HG03520 (cell line): ENCODE results near the gene RFPL4A.

Experiments used
- ATAC-seq: cut with Tn5 transposase; IDR thresholded peaks from one replicate; pipeline ENCODE4 v1.9.1; 2021; ENCODE audit warnings: mild to moderate bottlenecking, moderate library complexity; ENCODE audit not compliant: unreplicated experiment

Gene RFPL4A

GRCh38 chr19:55801416-55801815, 42.5 kb downstream of the RFPL4A start:
- no peak for ATAC-seq

DNA sequence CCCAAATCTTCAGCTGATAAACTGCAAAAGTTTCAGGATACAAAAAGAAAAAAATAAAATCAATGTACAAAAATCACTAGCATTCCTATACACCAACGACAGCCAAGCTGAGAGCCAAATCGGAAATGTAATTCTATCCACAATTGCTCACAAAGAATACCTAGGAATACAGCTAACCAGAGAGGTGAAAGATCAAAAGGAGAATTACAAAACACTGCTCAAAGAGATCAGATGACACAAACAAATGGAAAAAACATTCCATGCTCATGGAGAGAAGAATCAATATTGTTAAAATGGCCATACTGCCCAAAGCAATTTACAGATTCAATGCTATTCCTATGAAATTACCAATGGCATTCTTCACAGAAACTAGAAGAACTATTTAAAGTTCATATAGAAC, 43.4 kb downstream of the RFPL4A start:
- ATAC-seq, result no peak

DNA sequence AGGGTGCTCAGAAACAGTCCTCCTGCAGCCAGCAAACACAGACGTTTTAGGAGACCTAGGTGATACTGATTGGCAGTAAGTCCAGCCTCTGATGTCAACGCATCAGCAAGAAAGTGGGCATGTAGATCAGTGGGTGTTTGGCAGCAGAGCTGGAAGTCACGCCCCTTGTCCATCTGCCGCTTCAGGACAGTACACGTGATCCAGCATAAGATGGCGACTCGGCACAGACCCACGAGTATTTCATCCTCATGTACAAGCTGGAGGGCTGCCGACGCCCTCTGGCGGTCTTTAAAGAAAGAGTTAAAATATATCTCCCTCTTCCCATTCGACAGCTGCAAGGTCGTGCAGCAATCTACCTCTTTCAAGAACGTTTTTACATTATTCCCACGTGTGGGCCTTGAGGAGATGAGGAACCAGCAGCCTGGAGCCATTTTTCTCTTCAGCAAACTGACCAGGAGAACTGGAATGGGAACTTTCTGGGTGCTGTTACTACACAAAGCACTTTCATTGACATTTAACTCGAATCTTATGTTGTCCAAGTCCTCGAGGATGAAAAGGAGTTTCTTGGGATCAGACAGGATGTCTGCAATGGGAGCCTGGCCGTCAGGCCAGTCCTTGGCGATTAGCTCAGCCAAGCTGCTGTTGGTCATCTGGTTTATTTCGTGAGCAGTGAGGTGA, 50.6 kb downstream of the RFPL4A start:
- peak; percentile 46 for ATAC-seq

- no peak for ATAC-seq
These were observed 52.4 kb downstream of the RFPL4A start for GRCh38 chr19:55811340-55811739.

DNA sequence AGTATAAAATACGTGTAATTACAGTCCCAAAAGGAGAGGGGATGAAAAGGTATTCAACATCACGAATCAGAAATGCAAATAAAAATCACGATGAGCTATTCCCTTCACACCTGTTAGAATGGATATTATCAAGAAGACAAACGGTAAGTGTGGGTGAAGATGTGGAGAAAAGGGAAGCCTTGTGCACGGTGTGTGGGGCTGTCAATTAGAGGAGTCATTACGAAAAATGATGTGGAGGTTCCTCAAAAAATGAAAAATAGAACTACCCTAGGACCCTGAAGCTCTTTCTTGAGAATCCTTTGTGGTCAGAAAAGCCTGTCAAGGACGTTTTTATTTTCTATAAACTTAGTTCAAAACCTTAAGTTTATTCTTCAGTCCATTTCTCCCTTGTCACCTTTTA, 53.6 kb downstream of the RFPL4A start:
- no peak for ATAC-seq
